MM.1S (cell line): ENCODE results near the gene GPER1.

Experiments
- CTCF ChIP-seq: fragments of 300-600 bp; sonication (generic); IDR thresholded peaks from 2 replicates; pipeline ENCODE4 v1.5.1; 2016; ENCODE audit warnings: antibody characterized with exemption, low read length, mixed read lengths
- EZH2 ChIP-seq: fragments of 300-600 bp; sonication (generic); optimal IDR thresholded peaks from 2 replicates; pipeline ENCODE3; 2017; ENCODE audit warnings: low read depth, mild to moderate bottlenecking, antibody characterized with exemption, low read length, mixed read lengths

GRCh38 chr7:1103009-1103788 is 15.3 kb downstream of the GPER1 start:
- TF ChIP-seq EZH2 (no peak), CTCF (no peak)
